ENCODE results near the gene CNTNAP5. TPM values are rescaled to one million over a fixed set of nuclear protein-coding genes. Genes with fewer than 3 reads are reported as not detected.

Gene CNTNAP5
- total and polyA plus RNA-seq, 4 donors, result not detected

- Histone ChIP-seq H3K4me3 (ENCODE audit: low read depth in 1 of 3, low read length in 3 of 3) (no peak overlapping the region), H3K27me3 (ENCODE audit: control insufficient read depth in 4 of 4, insufficient read depth in 4 of 4, low read length in 3 of 4) (no peaks in the 10 kb centered on the region), H3K9me3 (ENCODE audit: control insufficient read depth in 4 of 4, low read length in 3 of 4) (no peaks in the 10 kb centered on the region), H3K9ac (ENCODE audit: low read depth in 1 of 2, low read length in 2 of 2) (no peak overlapping the region), H3K4me1 (ENCODE audit: control insufficient read depth in 4 of 4, insufficient read depth in 4 of 4, low read length in 3 of 4) (no peaks in the 10 kb centered on the region), H3K36me3 (ENCODE audit: control insufficient read depth in 4 of 4, insufficient read depth in 3 of 4, low read depth in 1 of 4, low read length in 3 of 4) (no peaks in the 10 kb centered on the region), H3K27ac (ENCODE audit: low read depth in 1 of 2, low read length in 2 of 2) (no peak overlapping the region)
- no peak for DNase-seq (ENCODE audit: low spot score)
- TF ChIP-seq TAF1 (conservative IDR thresholded peaks at IDR 0.05), result no peak
- TF ChIP-seq HNF4G (IDR thresholded peaks at IDR 0.05), result no peak
- TF ChIP-seq YY1 (IDR thresholded peaks at IDR 0.05), result no peak
- TF ChIP-seq EGR1 (IDR thresholded peaks at IDR 0.05; ENCODE audit: low read depth in 2 of 2), result no peak
- no peak for TF ChIP-seq ATF3 (IDR thresholded peaks at IDR 0.05)
- TF ChIP-seq RAD21 (IDR thresholded peaks at IDR 0.05), result no peak
- TF ChIP-seq SP1 (IDR thresholded peaks at IDR 0.05), result no peak
- no peak for TF ChIP-seq RXRA (IDR thresholded peaks at IDR 0.05)
- no peak for TF ChIP-seq MAX (IDR thresholded peaks at IDR 0.05)
- no peak for TF ChIP-seq FOXA2 (IDR thresholded peaks at IDR 0.05)
- no peak for TF ChIP-seq NR2F2 (IDR thresholded peaks at IDR 0.05)
- no peak for TF ChIP-seq JUND (IDR thresholded peaks at IDR 0.05)
- no peak for TF ChIP-seq ZBTB33 (IDR thresholded peaks at IDR 0.05)
- TF ChIP-seq FOXA1 (IDR thresholded peaks at IDR 0.05), result no peak
- 78% methylated on average over 2 of the region's 2 CpGs for WGBS
Observed at GRCh38 chr2:124908411-124908810, 883.3 kb downstream of the CNTNAP5 start.

- DNase-seq (ENCODE audit: low spot score), result no peak
Observed at GRCh38 chr2:124911560-124911959, 886.5 kb downstream of the CNTNAP5 start.

GRCh38 chr2:124913868-124914267 lies 888.8 kb downstream of the CNTNAP5 start:
- DNase-seq (ENCODE audit: low spot score), result no peak

More at GRCh38 chr2:124911560-124911959, 886.5 kb downstream of the CNTNAP5 start:
- Histone ChIP-seq H3K9me3 (ENCODE audit: control insufficient read depth in 4 of 4, low read length in 3 of 4) (no peaks in the 10 kb centered on the region), H3K4me3 (ENCODE audit: low read depth in 1 of 3, low read length in 3 of 3) (no peak overlapping the region), H3K4me1 (ENCODE audit: control insufficient read depth in 4 of 4, insufficient read depth in 4 of 4, low read length in 3 of 4) (no peaks in the 10 kb centered on the region), H3K9ac (ENCODE audit: low read depth in 1 of 2, low read length in 2 of 2) (no peak overlapping the region), H3K36me3 (ENCODE audit: control insufficient read depth in 4 of 4, insufficient read depth in 3 of 4, low read depth in 1 of 4, low read length in 3 of 4) (no peaks in the 10 kb centered on the region), H3K27ac (ENCODE audit: low read depth in 1 of 2, low read length in 2 of 2) (no peak overlapping the region), H3K27me3 (ENCODE audit: control insufficient read depth in 4 of 4, insufficient read depth in 4 of 4, low read length in 3 of 4) (no peaks in the 10 kb centered on the region)
- 75% methylated on average over 5 of the region's 5 CpGs for WGBS
- no peak for TF ChIP-seq FOXA1 (IDR thresholded peaks at IDR 0.05)

More at GRCh38 chr2:124913868-124914267, 888.8 kb downstream of the CNTNAP5 start:
- Histone ChIP-seq H3K9me3 (ENCODE audit: control insufficient read depth in 4 of 4, low read length in 3 of 4) (no peaks in the 10 kb centered on the region), H3K27ac (ENCODE audit: low read depth in 1 of 2, low read length in 2 of 2) (no peak overlapping the region), H3K9ac (ENCODE audit: low read depth in 1 of 2, low read length in 2 of 2) (no peak overlapping the region), H3K4me1 (ENCODE audit: control insufficient read depth in 4 of 4, insufficient read depth in 4 of 4, low read length in 3 of 4) (no peaks in the 10 kb centered on the region), H3K4me3 (ENCODE audit: low read depth in 1 of 3, low read length in 3 of 3) (no peak overlapping the region), H3K27me3 (ENCODE audit: control insufficient read depth in 4 of 4, insufficient read depth in 4 of 4, low read length in 3 of 4) (no peaks in the 10 kb centered on the region), H3K36me3 (ENCODE audit: control insufficient read depth in 4 of 4, insufficient read depth in 3 of 4, low read depth in 1 of 4, low read length in 3 of 4) (no peaks in the 10 kb centered on the region)
- 76% methylated on average over 9 of the region's 9 CpGs for WGBS
- TF ChIP-seq RXRA (IDR thresholded peaks at IDR 0.05) (no peak), HNF4G (IDR thresholded peaks at IDR 0.05) (no peak), HNF4A (conservative IDR thresholded peaks at IDR 0.05) (no peak), FOXA1 (IDR thresholded peaks at IDR 0.05) (no peak), FOXA2 (IDR thresholded peaks at IDR 0.05) (no peak), NR2F2 (IDR thresholded peaks at IDR 0.05) (no peak), RAD21 (IDR thresholded peaks at IDR 0.05) (no peak), SP1 (IDR thresholded peaks at IDR 0.05) (no peak), GABPA (IDR thresholded peaks at IDR 0.05 in 1 of 2, conservative IDR thresholded peaks at IDR 0.05 in 1 of 2) (no peak), ATF3 (IDR thresholded peaks at IDR 0.05) (no peak), REST (IDR thresholded peaks at IDR 0.05) (no peak), EGR1 (IDR thresholded peaks at IDR 0.05; ENCODE audit: low read depth in 2 of 2) (no peak), CTCF (IDR thresholded peaks at IDR 0.05; ENCODE audit: low read depth, low read length, missing input control) (no peak), JUND (IDR thresholded peaks at IDR 0.05) (no peak)
